ENCODE results near the gene RAB21.

Gene RAB21

DNA sequence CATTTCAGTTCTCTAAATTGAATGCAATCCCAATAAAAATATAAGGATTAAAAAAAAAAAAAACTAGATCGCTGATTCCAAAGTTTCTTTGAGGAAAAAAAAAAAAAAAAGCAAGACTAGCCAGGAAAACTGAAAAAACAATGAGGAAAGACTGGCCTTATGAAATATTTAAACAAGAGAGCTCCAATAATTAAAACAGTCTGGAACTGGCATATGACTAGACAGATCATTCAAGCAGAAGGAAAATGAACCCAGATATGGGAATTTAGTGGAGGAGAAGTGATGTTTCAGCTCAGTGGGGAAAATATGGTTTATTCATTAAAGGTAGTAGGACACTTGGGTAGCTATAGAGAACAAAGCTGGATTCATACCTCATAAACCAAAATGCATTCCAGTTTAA, 42.9 kb downstream of the RAB21 start:
- Histone ChIP-seq H3K4me2 (ENCODE audit: low read depth, low read length, poor library complexity, severe bottlenecking) (no peak overlapping the region), H4K20me1 (ENCODE audit: insufficient read depth, low read length, poor library complexity, severe bottlenecking) (no peaks in the 10 kb centered on the region), H3K79me2 (ENCODE audit: insufficient read depth, low read length) (no peaks in the 10 kb centered on the region), H3K9me3 (ENCODE audit: insufficient read depth, low read depth, low read length) (no peaks in the 10 kb centered on the region), H3K27me3 (ENCODE audit: insufficient read depth, low read length, poor library complexity, severe bottlenecking) (no peaks in the 10 kb centered on the region), H2AFZ (ENCODE audit: low read length) (no peak overlapping the region), H3K9me2 (replicated peaks; ENCODE audit: low read depth, low read length) (no peaks in the 10 kb centered on the region), H3K4me1 (ENCODE audit: insufficient read depth, low read length, poor library complexity, severe bottlenecking) (peaks cover 21% of the 10 kb centered on the region), H3K36me3 (ENCODE audit: insufficient read depth, low read length) (no peaks in the 10 kb centered on the region), H3K9ac (ENCODE audit: low read depth, low read length, poor library complexity, severe bottlenecking) (no peak overlapping the region), H3F3A (ENCODE audit: low read depth) (no peaks in the 10 kb centered on the region), H3K4me3 (ENCODE audit: low read length, poor library complexity, severe bottlenecking) (no peak overlapping the region)
- no peak for TF ChIP-seq EZH2phosphoT487 (IDR thresholded peaks at IDR 0.05; ENCODE audit: borderline replicate concordance)
- TF ChIP-seq, protein P1, sequence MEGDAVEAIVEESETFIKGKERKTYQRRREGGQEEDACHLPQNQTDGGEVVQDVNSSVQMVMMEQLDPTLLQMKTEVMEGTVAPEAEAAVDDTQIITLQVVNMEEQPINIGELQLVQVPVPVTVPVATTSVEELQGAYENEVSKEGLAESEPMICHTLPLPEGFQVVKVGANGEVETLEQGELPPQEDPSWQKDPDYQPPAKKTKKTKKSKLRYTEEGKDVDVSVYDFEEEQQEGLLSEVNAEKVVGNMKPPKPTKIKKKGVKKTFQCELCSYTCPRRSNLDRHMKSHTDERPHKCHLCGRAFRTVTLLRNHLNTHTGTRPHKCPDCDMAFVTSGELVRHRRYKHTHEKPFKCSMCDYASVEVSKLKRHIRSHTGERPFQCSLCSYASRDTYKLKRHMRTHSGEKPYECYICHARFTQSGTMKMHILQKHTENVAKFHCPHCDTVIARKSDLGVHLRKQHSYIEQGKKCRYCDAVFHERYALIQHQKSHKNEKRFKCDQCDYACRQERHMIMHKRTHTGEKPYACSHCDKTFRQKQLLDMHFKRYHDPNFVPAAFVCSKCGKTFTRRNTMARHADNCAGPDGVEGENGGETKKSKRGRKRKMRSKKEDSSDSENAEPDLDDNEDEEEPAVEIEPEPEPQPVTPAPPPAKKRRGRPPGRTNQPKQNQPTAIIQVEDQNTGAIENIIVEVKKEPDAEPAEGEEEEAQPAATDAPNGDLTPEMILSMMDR (conservative IDR thresholded peaks at IDR 0.05; ENCODE audit: low read length) = no peak

DNA sequence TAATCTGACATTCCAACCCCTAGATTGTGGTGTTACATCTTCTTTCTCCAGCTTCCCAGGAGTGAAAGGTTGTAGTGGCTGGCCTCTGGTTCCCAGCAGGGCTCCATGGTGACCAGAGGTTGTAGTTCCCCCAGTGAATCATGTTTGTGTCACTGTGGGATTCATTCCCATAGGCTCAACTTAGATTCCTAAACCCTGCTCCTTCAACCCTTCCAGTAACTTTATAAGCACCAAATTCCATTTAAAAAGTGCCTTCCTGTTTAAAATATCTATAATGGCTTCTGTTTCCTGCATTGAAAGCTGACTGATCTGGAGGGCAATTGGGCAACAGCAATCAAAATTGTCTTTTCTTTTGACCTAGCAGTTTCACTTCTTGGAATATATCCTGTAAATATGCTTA, 44.4 kb downstream of the RAB21 start:
- Histone ChIP-seq H3K9ac (ENCODE audit: low read depth, low read length, poor library complexity, severe bottlenecking) (no peak overlapping the region), H2AFZ (ENCODE audit: low read length) (peak overlapping the region; percentile 78)

DNA sequence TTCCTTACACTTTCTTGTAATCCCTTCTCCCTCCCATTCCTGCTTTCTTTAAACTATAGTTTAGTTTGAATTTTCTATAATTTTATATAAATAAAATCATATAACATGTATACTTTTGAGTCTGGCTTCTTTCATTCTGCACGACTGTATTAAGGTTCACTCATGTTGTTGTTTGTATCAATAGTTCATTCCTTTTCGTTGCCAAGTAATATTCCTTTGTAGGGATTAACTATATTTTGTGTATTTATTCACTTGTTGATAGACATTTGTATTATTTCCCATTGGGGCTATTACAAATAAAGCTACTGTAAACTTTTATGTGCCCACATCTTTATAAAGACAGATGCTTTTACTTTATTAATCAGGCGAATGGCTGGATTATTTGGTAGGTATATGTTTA, 45.5 kb downstream of the RAB21 start:
- Histone ChIP-seq H3K4me1 (ENCODE audit: insufficient read depth, low read length, poor library complexity, severe bottlenecking) (peaks cover 20% of the 10 kb centered on the region), H4K20me1 (ENCODE audit: insufficient read depth, low read length, poor library complexity, severe bottlenecking) (no peaks in the 10 kb centered on the region), H3K9ac (ENCODE audit: low read depth, low read length, poor library complexity, severe bottlenecking) (no peak overlapping the region), H3K36me3 (ENCODE audit: insufficient read depth, low read length) (no peaks in the 10 kb centered on the region), H3K4me2 (ENCODE audit: low read depth, low read length, poor library complexity, severe bottlenecking) (no peak overlapping the region), H3K4me3 (ENCODE audit: low read length, poor library complexity, severe bottlenecking) (no peak overlapping the region), H3K79me2 (ENCODE audit: insufficient read depth, low read length) (no peaks in the 10 kb centered on the region), H3K9me2 (replicated peaks; ENCODE audit: low read depth, low read length) (no peaks in the 10 kb centered on the region), H3F3A (ENCODE audit: low read depth) (no peaks in the 10 kb centered on the region), H3K9me3 (ENCODE audit: insufficient read depth, low read depth, low read length) (no peaks in the 10 kb centered on the region), H2AFZ (ENCODE audit: low read length) (no peak overlapping the region), H3K27me3 (ENCODE audit: insufficient read depth, low read length, poor library complexity, severe bottlenecking) (no peaks in the 10 kb centered on the region)
- TF ChIP-seq EZH2phosphoT487 (IDR thresholded peaks at IDR 0.05; ENCODE audit: borderline replicate concordance) = no peak
- TF ChIP-seq, protein P1 (conservative IDR thresholded peaks at IDR 0.05; ENCODE audit: low read length) = no peak

More for the DNA sequence above, 44.4 kb downstream of the RAB21 start:
- Histone ChIP-seq H3K27me3 (ENCODE audit: insufficient read depth, low read length, poor library complexity, severe bottlenecking) (no peaks in the 10 kb centered on the region), H3K9me3 (ENCODE audit: insufficient read depth, low read depth, low read length) (no peaks in the 10 kb centered on the region), H4K20me1 (ENCODE audit: insufficient read depth, low read length, poor library complexity, severe bottlenecking) (no peaks in the 10 kb centered on the region), H3K4me2 (ENCODE audit: low read depth, low read length, poor library complexity, severe bottlenecking) (peak overlapping the region; percentile 34), H3K4me3 (ENCODE audit: low read length, poor library complexity, severe bottlenecking) (no peak overlapping the region), H3K79me2 (ENCODE audit: insufficient read depth, low read length) (no peaks in the 10 kb centered on the region), H3K36me3 (ENCODE audit: insufficient read depth, low read length) (no peaks in the 10 kb centered on the region), H3F3A (ENCODE audit: low read depth) (no peaks in the 10 kb centered on the region), H3K9me2 (replicated peaks; ENCODE audit: low read depth, low read length) (no peaks in the 10 kb centered on the region), H3K4me1 (ENCODE audit: insufficient read depth, low read length, poor library complexity, severe bottlenecking) (peaks cover 21% of the 10 kb centered on the region)
- TF ChIP-seq, protein P1 (conservative IDR thresholded peaks at IDR 0.05; ENCODE audit: low read length) = no peak
- TF ChIP-seq EZH2phosphoT487 (IDR thresholded peaks at IDR 0.05; ENCODE audit: borderline replicate concordance) = no peak
